GM21528 (cell line): ENCODE data around the gene TRRAP.

Experiments used
- ATAC-seq: cut with Tn5 transposase; IDR thresholded peaks from one replicate; pipeline ENCODE4 v1.9.1; 2021; ENCODE audit warnings: mild to moderate bottlenecking, moderate library complexity; ENCODE audit not compliant: unreplicated experiment, low FRiP score

TRRAP gene

GRCh38 chr7:98981701-98982100 is 103.4 kb downstream of the TRRAP start:
- ATAC-seq = no peak

- ATAC-seq = no peak
Observed at GRCh38 chr7:98982686-98983085, 104.4 kb downstream of the TRRAP start.

- no peak for ATAC-seq
Observed at GRCh38 chr7:98984126-98984525, 105.8 kb downstream of the TRRAP start.

GRCh38 chr7:98985406-98985805 is 107.1 kb downstream of the TRRAP start:
- no peak for ATAC-seq

- ATAC-seq = no peak
Observed at GRCh38 chr7:98985945-98986344, 107.6 kb downstream of the TRRAP start.

GRCh38 chr7:98988641-98989040 is 110.3 kb downstream of the TRRAP start:
- ATAC-seq = no peak

- ATAC-seq = no peak
Observed at GRCh38 chr7:98990356-98990755, 112.0 kb downstream of the TRRAP start.

- no peak for ATAC-seq
Observed at GRCh38 chr7:98991141-98991540, 112.8 kb downstream of the TRRAP start.

GRCh38 chr7:98992076-98992475 is 113.7 kb downstream of the TRRAP start:
- no peak for ATAC-seq

- ATAC-seq = no peak
Observed at GRCh38 chr7:98993024-98993897, 114.9 kb downstream of the TRRAP start.

- ATAC-seq = no peak
Observed at GRCh38 chr7:98994046-98994944, 116.0 kb downstream of the TRRAP start.

- ATAC-seq = no peak
Observed at GRCh38 chr7:98995111-98995510, 116.8 kb downstream of the TRRAP start.

GRCh38 chr7:98995523-98996149 is 117.3 kb downstream of the TRRAP start:
- ATAC-seq = no peak

GRCh38 chr7:98996150-98996552 is 117.8 kb downstream of the TRRAP start:
- ATAC-seq = no peak

GRCh38 chr7:98997846-98998245 is 119.5 kb downstream of the TRRAP start:
- ATAC-seq = no peak

GRCh38 chr7:98998821-98999725 is 120.7 kb downstream of the TRRAP start:
- ATAC-seq = no peak

- ATAC-seq = no peak
Observed at GRCh38 chr7:99000196-99000903, 122.0 kb downstream of the TRRAP start.

GRCh38 chr7:99000904-99001465 is 122.7 kb downstream of the TRRAP start:
- no peak for ATAC-seq
